ENCODE measurements around the gene EVI5L.

Gene EVI5L

DNA sequence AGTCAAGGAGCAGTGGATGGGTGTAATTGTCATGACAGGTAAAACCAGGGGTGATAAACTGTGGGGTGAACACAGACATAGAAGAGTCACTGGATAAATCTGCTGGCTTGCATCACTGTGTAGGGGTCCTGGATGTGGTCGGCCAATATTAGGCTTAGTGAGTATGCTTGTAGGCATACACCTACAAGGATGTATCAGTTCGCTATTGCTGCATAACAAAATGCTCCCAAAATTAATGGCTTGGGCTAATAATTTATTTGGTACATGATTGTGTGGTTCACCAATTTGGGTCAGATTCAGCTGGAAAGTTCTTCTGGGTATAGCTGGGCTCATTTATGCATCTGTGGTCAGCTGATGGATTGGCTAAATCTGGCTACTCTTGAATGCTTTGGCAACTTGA is 11.2 kb upstream of the EVI5L start:
- DNase-seq: no peak

DNA sequence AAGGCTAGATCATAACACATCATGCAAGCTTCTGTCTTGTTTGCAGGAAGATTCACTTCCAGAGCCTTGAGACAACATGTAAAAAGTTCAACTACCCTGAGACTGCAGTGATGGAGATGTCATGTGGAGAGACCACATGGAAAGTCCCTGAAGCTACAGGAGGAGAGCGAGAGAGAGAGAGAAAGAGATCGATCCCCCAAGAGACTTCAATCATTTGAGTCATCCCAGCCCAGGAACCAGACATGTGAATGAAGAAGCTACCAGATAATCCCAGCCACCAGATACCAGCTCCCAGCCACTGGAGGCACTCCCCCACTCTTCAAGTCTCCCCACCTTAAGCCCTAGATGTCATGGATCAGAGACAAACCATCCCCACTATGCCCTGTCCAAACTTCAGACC is 10.7 kb upstream of the EVI5L start:
- DNase-seq: no peak

DNA sequence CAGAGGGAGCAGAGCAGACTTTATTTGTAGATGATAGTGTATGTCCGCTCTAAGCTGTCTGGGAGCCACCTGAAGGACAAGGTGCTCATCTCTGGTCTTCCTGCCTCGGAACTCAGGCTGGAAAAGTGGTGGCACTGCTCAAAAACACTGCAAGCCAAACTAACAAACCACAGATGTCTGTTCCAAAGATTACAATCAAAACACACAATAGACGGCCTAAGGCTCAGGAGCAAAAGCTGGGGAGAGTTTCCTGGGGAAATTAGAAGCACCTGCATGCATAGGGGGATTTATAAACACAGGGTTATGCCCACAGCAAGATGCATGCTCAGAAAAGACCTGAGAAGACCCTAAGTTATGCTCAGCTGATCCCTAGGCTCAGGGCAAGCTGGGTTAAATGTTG is 9.4 kb upstream of the EVI5L start:
- no peak for DNase-seq

DNA sequence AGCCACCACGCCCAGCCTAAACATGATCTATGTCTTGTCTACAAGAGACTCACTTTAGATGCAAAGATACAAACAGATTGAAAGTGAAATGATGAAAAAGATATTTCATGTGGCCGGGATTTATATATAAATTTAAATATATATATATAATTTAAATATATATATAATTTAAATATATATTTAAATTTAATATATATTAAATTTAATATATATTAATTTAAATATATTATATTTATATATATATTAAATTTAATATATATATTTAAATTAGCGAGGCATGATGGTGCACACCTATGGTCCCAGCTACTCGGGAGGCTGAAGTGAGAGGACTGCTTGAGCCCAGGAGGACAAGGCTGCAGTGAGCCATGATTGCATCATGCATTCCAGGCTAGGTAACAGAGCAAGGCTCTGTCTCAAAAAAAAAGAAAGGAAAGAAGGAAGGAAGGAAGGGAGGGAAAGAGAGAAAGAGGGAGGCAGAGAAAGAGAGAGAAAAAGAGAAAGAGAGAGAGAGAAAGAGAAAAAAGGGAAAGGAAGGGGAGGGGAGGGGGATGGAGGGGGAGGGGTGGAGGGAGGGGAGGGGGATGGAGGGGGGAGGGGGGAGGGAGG is 7.0 kb upstream of the EVI5L start:
- no peak for DNase-seq

DNA sequence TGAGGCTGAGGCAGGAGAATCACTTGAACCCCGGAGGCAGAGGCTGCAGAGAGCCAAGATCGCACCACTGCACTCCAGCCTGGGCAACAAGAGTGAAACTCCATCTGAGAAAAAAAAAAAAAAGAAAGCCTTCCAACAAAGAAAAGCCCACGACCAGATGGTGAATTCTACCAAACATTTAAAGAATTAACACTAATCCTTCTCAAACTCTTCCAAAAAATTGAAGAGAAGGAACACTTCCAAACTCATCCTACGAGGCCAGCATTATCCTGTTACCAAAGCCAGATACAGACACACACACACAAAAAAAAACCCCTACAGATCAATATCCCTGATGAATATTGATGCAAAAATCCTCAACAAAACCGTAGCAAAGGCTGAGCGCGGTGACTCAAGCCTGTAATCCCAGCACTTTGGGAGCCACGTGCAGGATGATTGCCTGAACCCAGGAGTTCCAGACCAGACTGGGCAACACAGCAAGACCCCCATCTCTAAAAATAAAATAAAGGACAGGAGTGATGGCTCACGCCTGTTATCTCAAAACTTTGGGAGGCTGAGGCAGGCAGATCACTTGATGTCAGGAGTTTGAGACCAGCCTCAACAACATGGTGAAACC is 6.2 kb upstream of the EVI5L start:
- DNase-seq: no peak

DNA sequence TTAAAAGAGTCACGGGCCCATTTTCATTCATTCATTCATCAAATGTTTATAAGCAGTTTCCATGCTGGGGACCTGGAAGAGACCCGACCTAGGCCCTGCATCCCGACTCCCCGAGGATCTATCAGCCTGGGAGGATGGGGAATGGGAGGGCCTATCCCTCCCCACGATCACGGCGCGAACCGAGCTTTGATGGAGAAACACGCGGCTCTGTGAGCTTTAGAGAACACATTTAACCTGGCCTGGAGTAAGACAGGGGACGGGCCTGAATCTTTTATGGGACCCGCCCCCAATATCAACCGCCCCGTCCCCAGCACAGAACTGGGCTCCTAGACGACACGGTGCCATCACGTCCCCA is 875 bp upstream of the EVI5L start:
- no peak for DNase-seq

DNA sequence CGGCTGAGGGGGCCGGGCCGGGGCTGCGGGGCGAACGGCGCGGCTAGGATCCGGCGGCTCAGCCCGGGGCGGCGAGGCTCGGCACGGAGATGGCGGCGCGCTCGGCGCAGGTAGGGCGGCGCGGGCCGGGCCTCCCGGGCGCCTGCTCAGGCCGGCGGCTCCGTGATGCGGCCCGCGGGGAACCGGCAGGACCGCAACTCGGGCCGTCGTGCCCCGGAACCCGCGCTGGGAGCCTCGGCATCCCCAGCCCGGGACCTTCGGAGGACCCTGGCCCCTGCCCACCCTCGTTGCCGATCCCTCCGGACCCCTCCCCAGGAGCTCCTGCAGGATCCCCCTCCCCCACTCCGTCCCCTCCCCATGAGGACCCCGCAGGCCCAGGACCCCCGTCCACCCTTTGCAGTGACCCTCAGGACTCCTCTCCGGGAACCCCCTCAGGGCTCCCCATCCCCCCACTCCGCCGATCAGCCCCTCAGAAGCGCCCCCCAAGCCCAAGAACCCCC is 304 bp downstream of the EVI5L start:
- no peak for DNase-seq

DNA sequence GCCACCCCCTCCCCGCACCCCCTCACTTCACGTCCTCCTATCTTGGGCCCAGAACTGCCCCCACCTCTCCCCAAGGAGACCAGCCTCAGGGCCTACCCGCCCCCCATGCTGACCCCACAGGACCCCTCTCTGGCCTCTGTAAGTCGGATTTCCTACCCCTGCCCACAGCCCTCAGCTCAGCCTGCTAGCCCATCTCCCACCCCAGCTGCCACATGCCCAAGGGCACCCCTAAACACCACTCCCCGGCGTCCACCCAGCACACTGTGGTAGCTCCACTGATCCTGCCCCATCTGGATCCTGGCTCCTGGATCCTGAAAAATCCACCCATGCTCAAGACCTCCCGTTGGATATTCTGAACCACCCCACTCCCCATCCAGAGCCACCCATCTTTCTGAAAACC is 805 bp downstream of the EVI5L start:
- no peak for DNase-seq

DNA sequence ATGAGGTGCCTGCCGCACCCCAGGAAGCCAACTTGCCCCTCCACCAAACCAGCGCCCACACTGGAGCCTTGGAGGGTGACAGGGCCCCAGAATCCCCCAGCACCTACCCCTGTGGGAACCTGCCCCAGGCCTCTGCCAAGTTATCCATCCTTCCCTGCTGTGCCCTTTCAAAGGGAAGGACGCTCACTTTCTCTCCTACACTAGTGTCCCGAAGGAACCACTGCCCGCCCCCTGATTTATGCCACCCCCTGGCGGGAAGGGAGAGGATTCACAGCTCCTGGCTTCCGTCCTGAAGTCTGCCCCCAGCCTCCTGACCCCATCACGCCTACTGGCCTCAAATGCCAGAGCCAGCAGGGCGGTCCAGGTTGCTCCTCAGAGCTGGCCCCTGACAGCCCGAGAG is 1.4 kb downstream of the EVI5L start:
- DNase-seq: peak; percentile 24

DNA sequence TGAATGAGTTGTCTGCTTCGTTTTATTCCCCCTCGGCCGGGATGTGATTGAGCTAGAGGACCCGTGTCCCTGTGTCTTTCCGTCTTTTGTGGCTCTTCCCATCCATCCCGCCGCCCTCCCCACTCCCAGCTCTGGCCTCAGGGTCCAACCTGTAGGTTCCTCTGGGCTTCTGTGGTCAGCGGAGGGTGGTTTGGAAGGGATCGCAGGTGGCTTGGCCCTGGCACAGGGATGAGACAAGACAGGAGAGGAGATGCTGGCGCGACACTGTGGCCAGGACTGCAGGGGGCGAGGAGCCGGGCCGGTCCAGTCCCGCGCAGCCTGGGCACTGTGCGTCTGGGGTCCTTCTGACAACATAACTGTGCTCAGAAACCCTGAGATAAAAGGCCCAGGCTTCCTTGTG is 2.0 kb downstream of the EVI5L start:
- no peak for DNase-seq

DNA sequence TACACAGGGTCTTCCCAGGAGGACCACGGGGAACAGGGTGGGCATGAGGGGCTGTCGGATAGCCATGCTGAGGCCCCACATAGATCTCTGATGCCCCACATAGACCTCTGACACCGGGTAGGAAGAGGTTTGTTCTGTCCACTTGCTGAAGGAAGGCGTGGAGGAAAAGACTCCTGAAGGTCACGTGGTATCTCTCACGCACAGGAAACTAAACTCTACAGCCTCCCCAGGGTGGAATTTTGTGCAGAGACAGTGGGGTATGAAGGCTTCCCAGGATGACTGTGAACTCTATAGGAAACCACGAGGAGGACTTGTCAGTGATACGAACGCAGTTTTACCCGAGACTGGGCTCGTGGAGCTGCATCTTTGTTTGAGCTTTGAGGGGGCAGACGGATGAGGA is 2.8 kb downstream of the EVI5L start:
- DNase-seq: peak; percentile 7

DNA sequence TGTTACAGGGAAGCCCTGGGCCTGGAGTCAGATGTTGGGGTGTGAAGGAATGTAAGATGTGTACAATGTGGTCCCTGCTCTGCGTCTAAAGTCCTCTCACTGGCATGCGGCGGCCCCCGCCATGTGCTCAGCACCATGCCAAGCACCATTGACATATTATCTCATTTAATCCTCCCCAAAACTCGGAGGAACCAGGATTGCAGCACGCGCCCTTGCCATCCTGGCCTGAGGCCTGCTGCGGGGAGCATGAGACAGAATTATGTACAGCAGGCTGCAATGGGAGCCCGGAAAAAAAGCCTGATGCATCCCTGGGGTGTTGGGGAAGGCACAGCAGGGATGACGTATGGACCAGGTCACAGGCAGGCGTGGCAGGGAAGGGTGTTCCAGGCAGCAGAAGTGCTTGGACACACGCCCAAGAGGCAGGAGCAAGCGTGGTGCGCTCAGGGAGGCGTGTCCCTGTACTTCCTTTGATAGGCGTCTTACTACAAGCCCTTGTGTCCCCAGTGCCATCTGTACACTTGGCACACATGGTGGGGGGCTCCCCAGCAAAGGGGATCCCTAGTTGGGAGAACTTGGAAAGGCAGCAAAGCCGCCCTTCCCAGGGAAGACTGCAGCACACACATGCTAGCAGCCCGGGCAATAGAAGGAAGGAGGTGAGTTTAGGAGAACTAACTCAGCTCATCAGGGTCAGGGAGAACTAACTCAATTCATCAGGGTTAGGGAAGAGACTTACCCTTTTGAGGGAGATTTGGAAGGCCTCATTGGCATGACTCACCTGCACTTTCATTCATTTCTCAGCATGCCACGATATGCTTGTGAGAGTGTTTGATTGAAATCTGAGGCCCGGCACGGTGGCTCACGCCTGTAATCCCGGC is 3.4 kb downstream of the EVI5L start:
- DNase-seq: peak; percentile 42

DNA sequence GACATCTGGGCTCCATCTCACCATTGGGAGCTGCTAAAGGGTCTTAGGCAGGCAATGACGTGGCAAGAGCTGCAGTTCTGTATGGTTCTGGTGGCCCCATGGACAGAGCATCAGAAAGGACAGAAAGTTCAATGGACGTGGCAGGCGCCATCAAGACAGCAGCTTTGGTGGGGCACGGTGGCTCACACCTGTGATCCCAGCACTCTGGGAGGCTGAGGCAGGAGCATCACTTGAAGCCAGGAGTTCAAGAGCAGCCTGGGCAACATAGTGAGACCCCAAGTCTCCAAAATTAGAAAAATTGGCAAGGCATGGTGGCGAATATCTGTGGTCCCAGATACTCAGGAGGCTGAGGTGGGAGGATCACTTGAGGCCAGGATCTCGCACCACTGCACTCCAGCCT is 9.5 kb downstream of the EVI5L start:
- DNase-seq: no peak

DNA sequence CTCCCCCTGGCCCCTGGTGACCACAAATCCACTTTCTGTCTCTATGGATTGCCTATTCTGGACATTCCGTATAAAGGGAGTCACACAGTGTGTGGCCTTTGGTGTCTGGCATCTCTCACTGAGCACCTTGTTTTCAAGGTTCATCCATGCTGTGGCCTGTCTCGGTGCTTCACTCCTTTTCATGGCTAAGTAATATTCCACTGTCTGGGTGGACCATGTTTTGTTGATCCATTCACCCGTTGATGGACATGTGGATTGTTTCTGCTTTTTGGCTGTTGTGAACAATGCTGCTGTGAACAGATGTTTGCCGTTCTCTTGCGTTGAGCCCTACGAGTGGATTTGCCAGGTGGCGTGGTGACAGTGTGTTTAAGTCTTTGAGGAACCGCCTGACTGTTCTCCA is 10.6 kb downstream of the EVI5L start:
- DNase-seq: no peak

DNA sequence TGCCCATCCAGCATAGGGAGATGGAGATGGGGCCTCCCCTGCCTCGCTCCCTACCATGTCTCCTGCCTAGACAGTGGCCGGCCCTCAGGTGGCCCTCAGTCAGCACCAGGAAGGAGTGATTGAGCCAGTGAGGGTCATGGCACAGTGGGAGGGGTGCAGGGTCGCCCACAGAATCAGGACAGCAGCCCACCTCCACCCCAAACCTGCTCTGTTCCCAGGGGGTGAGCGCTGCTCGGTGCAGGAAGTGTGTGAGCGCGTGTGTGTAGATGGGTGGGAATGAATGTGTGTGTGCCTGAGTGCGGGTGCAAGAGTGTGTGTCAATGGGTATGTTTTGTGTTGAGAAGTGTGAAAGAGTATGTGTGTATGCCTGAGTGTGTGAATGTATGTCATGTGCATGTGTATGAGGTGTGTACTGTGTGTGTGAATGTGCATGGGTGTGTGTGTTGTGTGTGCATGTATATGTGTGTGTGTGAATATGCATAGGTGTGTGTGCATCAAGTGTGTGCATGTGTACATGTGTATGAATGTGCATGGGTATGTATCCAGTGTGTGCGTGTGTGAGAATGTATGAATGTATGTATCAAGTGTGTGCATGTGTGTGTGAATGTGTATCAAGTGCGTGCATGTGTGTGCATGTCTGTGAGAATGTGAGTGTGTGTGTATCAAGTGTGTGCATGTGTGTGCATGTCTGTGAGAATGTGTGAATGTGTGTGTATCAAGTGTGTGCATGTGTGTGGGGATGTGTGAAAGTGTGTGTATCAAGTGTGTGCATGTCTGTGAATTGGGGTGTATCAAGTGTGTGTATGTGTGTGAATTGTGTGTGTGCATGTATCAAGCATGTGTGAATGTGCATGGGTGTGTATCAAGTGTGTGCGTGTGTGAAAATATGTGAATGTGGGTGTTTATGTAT is 12.0 kb downstream of the EVI5L start:
- DNase-seq: no peak

DNA sequence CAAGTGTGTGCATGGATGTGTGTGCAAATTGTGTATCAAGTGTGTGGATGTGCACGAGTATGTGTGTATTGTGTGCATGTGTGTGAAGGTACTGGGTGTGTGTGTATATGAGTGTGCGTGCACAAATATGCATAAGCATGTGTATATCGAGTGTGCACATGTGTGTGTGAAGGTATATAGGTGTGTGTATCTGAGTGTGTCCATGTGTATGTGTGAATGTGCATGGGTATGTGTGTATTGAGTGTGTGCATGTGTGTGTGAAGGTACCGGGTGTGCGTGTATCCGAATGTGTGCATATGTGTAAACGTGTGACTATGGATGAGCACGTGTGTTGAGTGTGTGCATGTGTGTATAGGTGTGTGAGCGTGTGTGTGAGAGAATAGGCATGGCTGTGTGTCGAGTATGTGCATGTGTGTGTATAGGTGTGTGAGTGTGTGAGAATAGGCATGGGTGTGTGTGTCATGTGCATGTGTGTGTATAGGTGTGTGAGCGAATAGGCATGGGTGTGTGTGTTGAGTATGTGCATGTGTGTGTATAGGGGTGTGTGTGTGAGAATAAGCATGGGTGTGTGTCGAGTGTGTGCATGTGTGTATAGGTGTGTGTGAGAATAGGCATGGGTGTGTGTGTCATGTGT is 12.8 kb downstream of the EVI5L start:
- no peak for DNase-seq

DNA sequence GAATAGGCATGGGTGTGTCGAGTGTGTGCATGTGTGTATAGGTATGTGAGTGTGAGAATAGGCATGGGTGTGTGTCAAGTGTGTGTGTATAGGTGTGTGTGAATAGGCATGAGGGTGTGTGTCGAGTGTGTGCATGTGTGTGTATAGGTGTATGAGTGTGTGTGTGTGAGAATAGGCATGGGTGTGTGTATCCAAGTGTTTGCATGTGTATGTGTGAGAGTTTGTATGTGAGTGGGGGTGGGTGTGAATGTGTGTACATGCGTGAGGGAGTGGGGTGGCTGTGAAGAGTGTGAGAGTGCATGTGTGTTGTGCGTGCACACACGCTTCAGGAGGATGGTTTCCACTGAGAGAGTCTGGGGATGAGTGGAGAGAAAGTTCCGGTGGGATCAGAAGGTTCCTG is 13.5 kb downstream of the EVI5L start:
- DNase-seq: no peak

DNA sequence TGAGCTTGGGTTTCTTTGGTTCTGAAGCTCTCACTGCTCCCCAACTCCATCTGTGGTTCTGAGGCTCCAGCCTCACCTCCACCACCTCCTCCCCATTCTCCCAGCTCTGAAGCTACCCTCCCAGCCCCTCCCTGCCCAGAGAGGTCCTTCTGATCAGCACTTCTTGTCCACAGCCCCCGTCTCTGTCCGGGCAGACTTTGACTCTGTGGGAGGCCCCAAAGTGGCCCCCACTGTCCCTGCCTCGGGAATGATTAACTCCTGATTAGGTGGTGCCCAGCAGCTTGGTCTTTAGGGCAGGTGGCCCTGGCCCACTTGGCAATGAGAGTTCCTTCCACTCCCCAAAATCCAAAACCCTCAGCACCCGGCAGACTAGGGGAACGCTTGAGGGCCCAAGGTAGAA is 14.4 kb downstream of the EVI5L start:
- DNase-seq: no peak

DNA sequence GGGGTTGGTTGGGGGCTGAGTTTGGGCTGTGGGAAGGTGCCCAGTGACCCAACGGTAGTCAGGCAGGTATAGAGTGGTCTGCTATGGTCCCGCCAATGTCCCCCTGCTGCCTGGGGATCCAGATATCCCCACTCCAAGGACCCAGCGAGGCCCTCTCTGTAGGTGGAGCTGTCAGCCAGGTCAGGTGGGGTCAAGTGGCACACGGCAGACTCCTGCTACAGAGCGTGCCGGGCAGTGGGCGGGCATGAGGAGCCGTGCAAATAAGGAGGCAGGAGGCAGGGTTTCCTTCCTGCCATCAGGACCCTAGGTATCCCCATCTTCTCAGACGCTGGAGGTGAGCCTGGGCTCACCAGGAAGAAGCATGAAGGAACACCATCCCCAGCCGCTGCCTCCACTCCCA is 14.9 kb downstream of the EVI5L start:
- DNase-seq: no peak

DNA sequence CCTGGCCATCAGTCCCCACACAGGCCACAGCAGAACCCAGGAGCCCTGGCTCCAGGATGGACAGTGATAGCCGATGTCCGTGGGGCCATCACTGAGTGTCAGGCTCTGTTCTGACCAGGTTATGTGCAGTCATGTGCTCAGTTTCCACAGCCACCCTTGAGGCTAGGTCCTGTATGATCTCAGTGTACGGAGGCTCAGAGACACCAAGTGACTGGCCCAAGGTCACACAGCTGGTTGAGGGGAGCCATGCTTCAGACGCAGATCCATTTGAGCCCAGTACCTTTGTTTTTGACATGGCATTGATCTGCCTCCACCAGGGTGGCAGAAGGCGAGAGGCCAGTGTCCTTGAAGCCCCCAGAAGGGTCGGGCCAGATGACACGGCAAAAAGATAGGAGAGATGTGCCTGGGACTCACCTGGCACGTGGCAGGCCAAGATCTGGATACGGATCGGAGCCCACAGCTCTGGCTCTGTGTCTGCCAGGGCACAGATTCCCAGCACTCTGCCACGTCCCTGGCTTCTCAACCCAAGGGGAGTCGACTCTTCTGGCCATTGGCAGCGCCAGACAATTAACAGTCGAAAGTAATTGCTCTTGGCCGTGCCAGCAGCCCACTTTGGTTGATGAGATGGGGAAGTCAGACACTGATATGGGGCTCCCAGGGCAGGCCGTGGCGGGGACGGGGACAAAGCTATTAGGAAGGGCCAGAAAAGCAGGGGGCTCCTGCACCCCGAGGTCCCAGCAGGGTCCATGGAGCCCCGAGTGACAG is 15.6 kb downstream of the EVI5L start:
- no peak for DNase-seq

DNA sequence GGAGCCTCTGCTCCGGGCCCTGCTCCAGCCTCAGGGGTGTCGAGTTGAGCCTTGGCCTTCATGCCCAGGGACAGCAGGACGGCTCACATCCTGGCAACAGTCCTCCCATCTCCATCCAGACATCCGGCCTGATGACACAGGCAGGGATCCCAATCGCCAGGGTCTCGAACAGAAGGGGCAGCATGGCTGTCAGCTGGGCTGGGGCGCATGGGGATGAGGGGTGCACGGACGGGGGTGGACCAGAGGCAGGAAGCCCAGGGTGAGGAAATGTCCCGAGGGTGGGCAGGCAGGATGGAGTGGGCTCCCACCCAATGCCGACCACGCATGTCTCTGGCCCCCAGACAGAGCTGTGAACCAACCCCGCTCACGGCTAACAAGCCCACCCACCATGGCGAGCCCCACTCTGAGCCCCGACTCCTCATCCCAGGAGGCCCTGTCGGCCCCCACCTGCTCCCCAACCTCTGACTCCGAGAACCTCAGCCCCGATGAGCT is 16.2 kb downstream of the EVI5L start:
- no peak for DNase-seq

DNA sequence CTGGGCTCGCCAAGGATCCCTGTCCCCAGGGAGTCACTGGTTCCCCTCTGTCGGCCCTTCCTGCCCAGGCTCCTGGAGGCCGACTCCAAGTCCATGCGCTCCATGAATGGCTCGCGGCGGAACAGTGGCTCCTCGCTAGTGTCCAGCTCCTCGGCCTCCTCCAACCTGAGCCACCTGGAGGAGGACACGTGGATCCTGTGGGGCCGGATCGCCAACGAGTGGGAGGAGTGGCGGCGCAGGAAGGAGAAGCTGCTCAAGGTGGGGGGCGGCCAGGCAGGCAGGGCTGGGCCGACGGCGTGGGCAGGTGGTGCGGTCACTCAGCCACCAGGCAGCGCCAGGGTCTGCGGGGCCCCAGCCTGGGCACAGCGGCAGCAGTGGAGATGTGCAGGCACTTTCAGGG is 17.6 kb downstream of the EVI5L start:
- no peak for DNase-seq

Data from fibroblast of skin of right biceps (primary cell).